HepG2 (cell line): Measurements from ENCODE around the gene ZNRD2. TPM values are rescaled to one million over a fixed set of nuclear protein-coding genes. Genes with fewer than 3 reads are reported as not detected.

ENCODE experiments used
- ASH2L ChIP-seq: fragments of 300-600, 200-600 bp; sonication (generic); IDR thresholded peaks from 2 replicates; pipeline ENCODE4 v1.7.0; 2017; ENCODE audit warnings: low read depth, mild to moderate bottlenecking, moderate library complexity, mixed read lengths, low read length; ENCODE audit not compliant: insufficient read length
- CBX2 ChIP-seq, 2 experiments: fragments of 200-600 bp in 1 of 2; sonication (generic); formaldehyde crosslinking in 1 of 2; IDR thresholded peaks; 2 replicates each; pipeline versions ENCODE4 v1.7.0 to v1.8.1; 2018 to 2022; ENCODE audit warnings: low read depth in 2 of 2, low read length in 1 of 2, mild to moderate bottlenecking in 1 of 2, missing genetic modification reagents in 1 of 2
- CC2D1A ChIP-seq: sonication (generic); formaldehyde crosslinking; IDR thresholded peaks from 2 replicates; pipeline ENCODE4 v1.8.1; 2023; ENCODE audit warnings: mild to moderate bottlenecking, missing genetic modification reagents
- FOXO1 ChIP-seq: sonication (generic); formaldehyde crosslinking; IDR thresholded peaks from 2 replicates; pipeline ENCODE4 v1.4.0; 2020; ENCODE audit warnings: missing genetic modification reagents
- HBP1 ChIP-seq: IDR thresholded peaks from 2 replicates; pipeline ENCODE4 v1.6.1; 2016; ENCODE audit warnings: low read depth, control low read depth
- HDAC6 ChIP-seq: fragments of 200-600 bp; sonication (generic); IDR thresholded peaks from 2 replicates; pipeline ENCODE4 v1.7.0; 2017; ENCODE audit warnings: mild to moderate bottlenecking, antibody characterized with exemption, low read length, low read depth
- HNF1B ChIP-seq: sonication (generic); formaldehyde crosslinking; IDR thresholded peaks from 2 replicates; pipeline ENCODE4 v1.5.1; 2020; ENCODE audit warnings: mild to moderate bottlenecking, moderate library complexity, missing genetic modification reagents
- JUNB ChIP-seq: sonication (generic); formaldehyde crosslinking; IDR thresholded peaks from 2 replicates; pipeline ENCODE4 v1.8.0; 2022; ENCODE audit warnings: missing genetic modification reagents, mild to moderate bottlenecking, borderline replicate concordance
- PHF20 ChIP-seq: sonication (generic); formaldehyde crosslinking; IDR thresholded peaks from 2 replicates; pipeline ENCODE4 v1.5.0; 2020; ENCODE audit warnings: mild to moderate bottlenecking, missing genetic modification reagents
- SATB2 ChIP-seq: sonication (generic); formaldehyde crosslinking; IDR thresholded peaks from 2 replicates; pipeline ENCODE4 v1.5.0; 2020; ENCODE audit warnings: missing genetic modification reagents
- SP1 ChIP-seq, 2 experiments: fragments of 450-650 bp in 1 of 2; sonication (generic) in 1 of 2; formaldehyde crosslinking in 1 of 2; IDR thresholded peaks; 2 replicates each; pipeline versions ENCODE4 v1.4.0 to v1.6.1; 2016 to 2020; ENCODE audit warnings: missing genetic modification reagents in 1 of 2
- TEAD2 ChIP-seq: sonication (generic); formaldehyde crosslinking; IDR thresholded peaks from 2 replicates; pipeline ENCODE4 v1.9.0; 2021; ENCODE audit warnings: missing genetic modification reagents
- TP53 ChIP-seq: sonication (generic); formaldehyde crosslinking; conservative IDR thresholded peaks from 2 replicates; pipeline ENCODE4 v1.4.0; 2020; ENCODE audit warnings: missing genetic modification reagents
- ZKSCAN8 ChIP-seq: IDR thresholded peaks from 2 replicates; pipeline ENCODE4 v1.6.1; 2016; ENCODE audit warnings: borderline replicate concordance, missing genetic modification reagents, missing compliant biosample characterization
- ZNF136 ChIP-seq: sonication (generic); formaldehyde crosslinking; IDR thresholded peaks from 2 replicates; pipeline ENCODE4 v1.8.1; 2022; ENCODE audit warnings: low read depth, mild to moderate bottlenecking, moderate library complexity, missing genetic modification reagents
- ZNF230 ChIP-seq: sonication (generic); formaldehyde crosslinking; IDR thresholded peaks from 2 replicates; pipeline ENCODE4 v1.4.0; 2020; ENCODE audit warnings: mild to moderate bottlenecking, missing genetic modification reagents
- ZNF274 ChIP-seq: sonication (generic); formaldehyde crosslinking; IDR thresholded peaks from 2 replicates; pipeline ENCODE4 v1.5.1; 2020; ENCODE audit warnings: mild to moderate bottlenecking, missing genetic modification reagents
- ZNF639 ChIP-seq: conservative IDR thresholded peaks from 2 replicates; pipeline ENCODE4 v1.6.1; 2018; ENCODE audit warnings: missing genetic modification reagents
- ZNF709 ChIP-seq: sonication (generic); formaldehyde crosslinking; IDR thresholded peaks from 2 replicates; pipeline ENCODE4 v1.5.0; 2020; ENCODE audit warnings: mild to moderate bottlenecking, missing genetic modification reagents
- ZNF766 ChIP-seq: sonication (generic); formaldehyde crosslinking; IDR thresholded peaks from 2 replicates; pipeline ENCODE4 v1.5.0; 2020; ENCODE audit warnings: missing genetic modification reagents, borderline replicate concordance
- ZNF772 ChIP-seq: sonication (generic); formaldehyde crosslinking; IDR thresholded peaks from 2 replicates; pipeline ENCODE4 v1.5.0; 2020; ENCODE audit warnings: mild to moderate bottlenecking, missing genetic modification reagents
- ZSCAN25 ChIP-seq: sonication (generic); formaldehyde crosslinking; IDR thresholded peaks from 2 replicates; pipeline ENCODE4 v1.8.0; 2022; ENCODE audit warnings: mild to moderate bottlenecking, missing genetic modification reagents
- ZSCAN29 ChIP-seq: sonication (generic); formaldehyde crosslinking; conservative IDR thresholded peaks from 2 replicates; pipeline ENCODE4 v1.4.0; 2020; ENCODE audit warnings: mild to moderate bottlenecking, missing genetic modification reagents
- polyA plus RNA-seq, 8 experiments: library from polyadenylated mRNA; depleted of rRNA in 3 of 8; stranded (reverse) in 7 of 8; unstranded in 1 of 8; fragments of >200 nt; fragmentation: Illumina TruSeq in 4 of 8; extraction: Trizol in 4 of 8; gene quantifications; 2 replicates each; pipeline versions ENCODE4 v1.2.1 to v1.2.3, GENCODE V29; 2011 to 2016; ENCODE audit warnings: low read depth in 4 of 8, missing spikeins in 1 of 8, mixed read lengths in 1 of 8; ENCODE audit not compliant: insufficient read depth in 1 of 8
- total RNA-seq, 5 experiments: library from RNA; depleted of rRNA; stranded (reverse); fragments of >200 nt; fragmentation: Illumina TruSeq; extraction: Trizol; gene quantifications; 2 replicates each; pipeline ENCODE4 v1.2.3, GENCODE V29; 2016; ENCODE audit warnings: low read depth in 1 of 5
- TF ChIP-seq, protein P1 (sequence below): sonication (generic); formaldehyde crosslinking; IDR thresholded peaks from 2 replicates; pipeline ENCODE4 v1.8.0; 2022; ENCODE audit warnings: mild to moderate bottlenecking, missing genetic modification reagents, moderate library complexity

The ZNRD2 gene
- total and polyA plus RNA-seq, 2 of the 13 experiments (the other 11 are each of a cell fraction or from before 2014, with no cell fraction given) = 29.2 to 34.0 TPM

DNA sequence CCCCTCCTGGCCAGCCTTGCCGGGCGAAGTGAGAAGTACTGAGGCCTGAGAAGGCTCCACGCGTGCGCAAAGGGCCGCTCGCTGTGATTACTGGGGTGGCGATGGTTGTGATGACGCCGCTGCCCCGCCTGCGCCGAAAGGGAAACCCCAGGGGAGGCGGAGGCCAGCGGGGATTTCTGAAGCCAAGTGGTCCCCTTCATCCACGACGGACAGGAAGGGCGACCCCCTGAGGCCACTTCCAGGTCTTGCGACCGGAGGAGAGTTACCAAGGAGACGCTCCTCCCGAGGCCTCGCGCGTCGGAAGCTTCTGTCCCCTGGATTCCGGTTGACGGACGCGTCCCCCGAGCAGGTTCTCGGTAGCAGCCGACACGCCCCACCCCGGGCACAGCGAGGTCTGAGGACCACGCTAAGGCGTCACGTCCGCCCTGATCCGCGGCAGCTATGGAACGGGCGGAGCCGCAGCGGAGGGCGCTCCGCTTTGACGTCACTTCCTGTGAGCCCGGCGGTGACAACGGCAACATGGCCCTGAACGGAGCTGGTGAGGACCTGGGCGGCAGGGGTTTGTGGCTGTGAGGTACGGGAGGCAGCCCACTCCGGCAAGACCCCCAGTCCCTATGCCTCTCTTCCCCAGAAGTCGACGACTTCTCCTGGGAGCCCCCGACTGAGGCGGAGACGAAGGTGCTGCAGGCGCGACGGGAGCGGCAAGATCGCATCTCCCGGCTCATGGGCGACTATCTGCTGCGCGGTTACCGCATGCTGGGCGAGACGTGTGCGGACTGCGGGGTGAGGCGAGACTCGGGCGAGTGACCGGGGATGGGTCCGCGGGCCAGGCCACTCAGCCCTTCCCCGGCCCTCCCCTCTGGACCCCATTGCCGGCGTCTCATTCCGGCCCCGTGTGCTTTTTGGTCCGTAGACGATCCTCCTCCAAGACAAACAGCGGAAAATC, at the start of gene ZNRD2 (continued):
- TF ChIP-seq ZNF639 (CRISPR knock-in tag) = peak; percentile 100
- peak; percentile 52; the same call in 1 of the 2 replicates for TF ChIP-seq ZNF136 (CRISPR knock-in tag)
- TF ChIP-seq ZNF709 (CRISPR knock-in tag) = peak; percentile 96
- peak; percentile 65 for TF ChIP-seq ASH2L
- TF ChIP-seq JUNB (CRISPR knock-in tag) = no peak
- no peak for TF ChIP-seq ZNF766 (CRISPR knock-in tag)
- TF ChIP-seq TP53 (CRISPR knock-in tag) = 0 out of 2 replicates have a peak, but pooled peaks have one; percentile 34
- TF ChIP-seq CC2D1A = no peak
- TF ChIP-seq HDAC6 = no peak
- TF ChIP-seq ZSCAN29 = peak; percentile 84
- no peak for TF ChIP-seq SATB2 (CRISPR knock-in tag)
- no peak; the same call in 1 of the 2 replicates for TF ChIP-seq ZNF274 (CRISPR knock-in tag)
- TF ChIP-seq ZKSCAN8 (CRISPR knock-in tag) = peak; percentile 68; the same call in 1 of the 2 replicates
- TF ChIP-seq ZSCAN25 = peak; percentile 50; the same call in 1 of the 2 replicates
- peak; percentile 79; the same call in 1 of the 2 replicates for TF ChIP-seq ZNF230
- TF ChIP-seq CBX2 (IDR thresholded peaks at IDR 0.05; ENCODE audit: low read depth, low read length) = no peak
- no peak for TF ChIP-seq CBX2 (CRISPR knock-in tag; IDR thresholded peaks at IDR 0.05; ENCODE audit: low read depth)
- TF ChIP-seq ZNF772 = no peak; the same call in 1 of the 2 replicates
- peak; percentile 98 for TF ChIP-seq HNF1B (CRISPR knock-in tag)
- no peak for TF ChIP-seq TEAD2 (CRISPR knock-in tag)
- TF ChIP-seq HBP1 = 0 out of 2 replicates have a peak, but pooled peaks have one; percentile 55
- TF ChIP-seq, protein P1, sequence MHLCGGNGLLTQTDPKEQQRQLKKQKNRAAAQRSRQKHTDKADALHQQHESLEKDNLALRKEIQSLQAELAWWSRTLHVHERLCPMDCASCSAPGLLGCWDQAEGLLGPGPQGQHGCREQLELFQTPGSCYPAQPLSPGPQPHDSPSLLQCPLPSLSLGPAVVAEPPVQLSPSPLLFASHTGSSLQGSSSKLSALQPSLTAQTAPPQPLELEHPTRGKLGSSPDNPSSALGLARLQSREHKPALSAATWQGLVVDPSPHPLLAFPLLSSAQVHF (CRISPR knock-in tag) = no peak
- peak; percentile 97 for TF ChIP-seq PHF20 (CRISPR knock-in tag)
- peak; percentile 82 for TF ChIP-seq FOXO1 (CRISPR knock-in tag)
- peak; percentile 90 for TF ChIP-seq SP1 (IDR thresholded peaks at IDR 0.05)
- peak; percentile 100 for TF ChIP-seq SP1 (CRISPR knock-in tag; IDR thresholded peaks at IDR 0.05)
